IMR-90 (cell line): Measurements from ENCODE around the gene KCTD4. TPM values are rescaled to one million over a fixed set of nuclear protein-coding genes. Genes with fewer than 3 reads are reported as not detected.

Source experiments
- ATAC-seq: fragments of 200-7000 bp; cut with Tn5 transposase; 2 replicates; pipeline ENCODE4 v1.9.1; 2020; ENCODE audit warnings: low read depth, mild to moderate bottlenecking, moderate library complexity
- BruUV-seq: library from RNA; stranded (reverse); fragments of 400-500 nt; replicated peaks from 2 replicates; lab custom pipeline; 2021; lab: Mats Ljungman, UMichigan
- CTCF ChIA-PET: fragments of 300-600 bp; formaldehyde crosslinking; extraction: SDS; loops from one replicate; lab custom pipeline; 2021; ENCODE audit warnings: antibody characterized with exemption; lab: Yijun Ruan, JAX
- POLR2A ChIA-PET: fragments of 300-600 bp; sonication (Branson Sonifier 250); formaldehyde crosslinking; loops from one replicate; lab custom pipeline; 2022; ENCODE audit warnings: antibody characterized with exemption; ENCODE audit not compliant: unreplicated experiment; lab: Charles Lee
- DNase-seq: peaks from one replicate; pipeline ENCODE4 v3.0.0; 2013
- H2AFZ ChIP-seq: replicated peaks from 2 replicates; pipeline ENCODE3; 2013; ENCODE audit warnings: low read length, mild to moderate bottlenecking; ENCODE audit not compliant: poor library complexity
- H2AK5ac ChIP-seq: 2 replicates; pipeline ENCODE4 v1.6.1; 2013; ENCODE audit warnings: low read depth, low read length, inconsistent platforms
- H2AK9ac ChIP-seq: replicated peaks from 2 replicates; pipeline ENCODE3; 2013; ENCODE audit warnings: mild to moderate bottlenecking, low read depth, low read length, moderate library complexity; ENCODE audit not compliant: poor library complexity
- H2BK120ac ChIP-seq: 2 replicates; pipeline ENCODE4 v1.6.1; 2013; ENCODE audit warnings: low read depth, low read length, inconsistent platforms
- H2BK15ac ChIP-seq: 3 replicates; pipeline ENCODE4 v1.6.1; 2013; ENCODE audit warnings: low read depth, low read length, inconsistent platforms
- H2BK20ac ChIP-seq: 2 replicates; pipeline ENCODE4 v1.6.1; 2013; ENCODE audit warnings: low read depth, mild to moderate bottlenecking, inconsistent platforms, low read length, moderate library complexity
- H2BK5ac ChIP-seq: 2 replicates; pipeline ENCODE4 v1.6.1; 2013; ENCODE audit warnings: mild to moderate bottlenecking, low read depth, low read length, inconsistent platforms; ENCODE audit not compliant: poor library complexity, severe bottlenecking
- H3K14ac ChIP-seq: replicated peaks from 2 replicates; pipeline ENCODE4 v1.6.1; 2013; ENCODE audit warnings: low read depth, low read length, inconsistent platforms
- H3K18ac ChIP-seq: 2 replicates; pipeline ENCODE4 v1.6.1; 2013; ENCODE audit warnings: low read depth, low read length, control low read depth
- H3K23ac ChIP-seq: 2 replicates; pipeline ENCODE4 v1.6.1; 2013; ENCODE audit warnings: low read depth, low read length, inconsistent platforms
- H3K27ac ChIP-seq: 2 replicates; pipeline ENCODE4 v1.5.1; 2013; ENCODE audit warnings: mild to moderate bottlenecking, control low read depth, low read length; ENCODE audit not compliant: insufficient read depth
- H3K27me3 ChIP-seq: 2 replicates; pipeline ENCODE4 v1.6.1; 2013; ENCODE audit warnings: low read length; ENCODE audit not compliant: control insufficient read depth, insufficient read depth
- H3K36me3 ChIP-seq: 2 replicates; pipeline ENCODE4 v1.6.1; 2013; ENCODE audit warnings: low read length, mixed read lengths; ENCODE audit not compliant: control insufficient read depth, insufficient read depth
- H3K4ac ChIP-seq: 2 replicates; pipeline ENCODE4 v1.6.1; 2013; ENCODE audit warnings: low read depth, low read length, inconsistent platforms
- H3K4me1 ChIP-seq: 2 replicates; pipeline ENCODE4 v1.6.1; 2013; ENCODE audit warnings: low read length, mixed read lengths; ENCODE audit not compliant: control insufficient read depth, insufficient read depth
- H3K4me2 ChIP-seq: 2 replicates; pipeline ENCODE4 v1.6.1; 2013; ENCODE audit warnings: low read depth, mild to moderate bottlenecking, control low read depth, low read length, moderate library complexity
- H3K4me3 ChIP-seq: 2 replicates; pipeline ENCODE4 v1.5.1; 2013; ENCODE audit warnings: low read depth, mild to moderate bottlenecking, control low read depth, low read length, moderate library complexity; ENCODE audit not compliant: insufficient read depth
- H3K56ac ChIP-seq: 2 replicates; pipeline ENCODE4 v1.6.1; 2013; ENCODE audit warnings: low read length, inconsistent platforms; ENCODE audit not compliant: insufficient read depth; ENCODE audit errors: extremely low read depth
- H3K79me1 ChIP-seq, 2 experiments: 2 replicates each; pipeline ENCODE4 v1.6.1; 2013; ENCODE audit warnings: low read length in 2 of 2, inconsistent platforms in 1 of 2, low read depth in 1 of 2
- H3K9ac ChIP-seq: 2 replicates; pipeline ENCODE4 v1.6.1; 2013; ENCODE audit warnings: low read depth, low read length, control low read depth
- H3K9me1 ChIP-seq: 2 replicates; pipeline ENCODE4 v1.6.1; 2013; ENCODE audit warnings: low read length, inconsistent platforms; ENCODE audit not compliant: insufficient read depth
- H3K9me3 ChIP-seq: 2 replicates; pipeline ENCODE4 v1.6.1; 2013; ENCODE audit warnings: low read length; ENCODE audit not compliant: control insufficient read depth, insufficient read depth
- H4K20me1 ChIP-seq: 2 replicates; pipeline ENCODE4 v1.6.1; 2013; ENCODE audit warnings: low read length, inconsistent platforms; ENCODE audit not compliant: insufficient read depth
- H4K5ac ChIP-seq: 2 replicates; pipeline ENCODE4 v1.6.1; 2013; ENCODE audit warnings: mild to moderate bottlenecking, low read depth, low read length, control low read depth
- H4K8ac ChIP-seq, 2 experiments: 2 replicates each; pipeline ENCODE4 v1.6.1; 2013; ENCODE audit warnings: low read depth in 2 of 2, low read length in 2 of 2, control low read depth in 1 of 2, inconsistent platforms in 1 of 2
- H4K91ac ChIP-seq: 2 replicates; pipeline ENCODE4 v1.6.1; 2013; ENCODE audit warnings: low read depth, low read length, inconsistent platforms; ENCODE audit not compliant: insufficient read depth
- BHLHE40 ChIP-seq: fragments of 150-350 bp; IDR thresholded peaks from 2 replicates; pipeline ENCODE4 v1.6.1; 2016; ENCODE audit warnings: mild to moderate bottlenecking, low read depth, low read length
- CEBPB ChIP-seq: IDR thresholded peaks from 2 replicates; pipeline ENCODE4 v1.6.1; 2012; ENCODE audit warnings: low read depth, low read length, improper control_type of control experiment
- CHD1 ChIP-seq: IDR thresholded peaks from 2 replicates; pipeline ENCODE4 v1.6.1; 2012; ENCODE audit warnings: low read depth, low read length, improper control_type of control experiment
- FOS ChIP-seq: fragments of 150-350 bp; IDR thresholded peaks from 2 replicates; pipeline ENCODE4 v1.6.1; 2016; ENCODE audit warnings: low read depth, low read length
- MAFK ChIP-seq: IDR thresholded peaks from 2 replicates; pipeline ENCODE4 v1.6.1; 2012; ENCODE audit warnings: low read depth, low read length, improper control_type of control experiment
- MAZ ChIP-seq: IDR thresholded peaks from 2 replicates; pipeline ENCODE4 v1.6.1; 2012; ENCODE audit warnings: low read depth, mild to moderate bottlenecking, low read length, improper control_type of control experiment, moderate library complexity, borderline replicate concordance
- NFE2L2 ChIP-seq: fragments of 150-350 bp; IDR thresholded peaks from 2 replicates; pipeline ENCODE4 v1.6.1; 2016; ENCODE audit warnings: low read depth, mild to moderate bottlenecking, low read length
- POLR2A ChIP-seq: IDR thresholded peaks from 2 replicates; pipeline ENCODE4 v1.6.1; 2012; ENCODE audit warnings: mild to moderate bottlenecking, low read depth, low read length
- RAD21 ChIP-seq: IDR thresholded peaks from 2 replicates; pipeline ENCODE4 v1.6.1; 2012; ENCODE audit warnings: low read length, improper control_type of control experiment
- RCOR1 ChIP-seq: IDR thresholded peaks from 2 replicates; pipeline ENCODE4 v1.6.1; 2012; ENCODE audit warnings: mild to moderate bottlenecking, low read length, improper control_type of control experiment; ENCODE audit not compliant: insufficient replicate concordance
- RFX5 ChIP-seq: IDR thresholded peaks from 2 replicates; pipeline ENCODE4 v1.8.0; 2012; ENCODE audit warnings: low read depth, mild to moderate bottlenecking, low read length, moderate library complexity
- SMC3 ChIP-seq: fragments of 150-350 bp; IDR thresholded peaks from 2 replicates; pipeline ENCODE4 v1.6.1; 2016; ENCODE audit warnings: low read depth, mild to moderate bottlenecking, antibody characterized with exemption, low read length, moderate library complexity
- WGBS, 2 experiments: methylation state at CpG; one replicate each; pipeline versions ENCODE4 v1.1.5 to v1.1.7; 2013; ENCODE audit warnings: missing lambda C conversion rate in 2 of 2; ENCODE audit not compliant: insufficient read length in 1 of 2; ENCODE audit errors: extremely low coverage in 2 of 2; 5-methylcytosine and 5-hydroxymethylcytosine counted together
- dilution Hi-C: fragments of 300-500 bp; cut with HindIII; formaldehyde crosslinking; loops from one replicate; pipeline ENCODE4 v1.14.3; 2018; ENCODE audit warnings: low sequenced_read_pairs; ENCODE audit not compliant: unreplicated experiment
- in situ Hi-C: fragments of 300-500 bp; cut with MboI; formaldehyde crosslinking; loops from 3 replicates; pipeline ENCODE4 v1.14.3; 2019; ENCODE audit warnings: low sequenced_read_pairs, inconsistent platforms, mixed read lengths
- intact Hi-C: fragments of 100-400 bp; cut with micrococcal nuclease; formaldehyde crosslinking; loops from 2 replicates; pipeline ENCODE4 v1.10.0; 2022
- polyA plus RNA-seq, 3 experiments: library from polyadenylated mRNA; depleted of rRNA; stranded (reverse); fragments of >200 nt; gene quantifications; 2 replicates each; pipeline ENCODE4 v1.2.3, GENCODE V29; 2012; ENCODE audit warnings: low replicate concordance in 1 of 3
- total RNA-seq: library from RNA; depleted of rRNA; stranded (reverse); fragments of >200 nt; gene quantifications from 2 replicates; pipeline ENCODE4 v1.2.3, GENCODE V29; 2012
- TF ChIP-seq, protein P1 (sequence below): conservative IDR thresholded peaks from 2 replicates; pipeline ENCODE4 v1.5.1; 2012; ENCODE audit warnings: mild to moderate bottlenecking, low read depth, low read length, improper control_type of control experiment
- TF ChIP-seq, protein P2 (sequence below): fragments of 150-350 bp; IDR thresholded peaks from 2 replicates; pipeline ENCODE4 v1.6.1; 2016; ENCODE audit warnings: low read depth, mild to moderate bottlenecking, low read length, moderate library complexity, borderline replicate concordance
- TF ChIP-seq, protein P3 (sequence below): fragments of 150-350 bp; IDR thresholded peaks from 2 replicates; pipeline ENCODE4 v1.6.1; 2017; ENCODE audit warnings: mild to moderate bottlenecking, antibody characterized with exemption, low read length, low read depth

KCTD4 gene
- total and polyA plus RNA-seq, 2 of the 4 experiments (the other 2 are of a cell fraction), result 0.53 to 0.72 TPM

DNA sequence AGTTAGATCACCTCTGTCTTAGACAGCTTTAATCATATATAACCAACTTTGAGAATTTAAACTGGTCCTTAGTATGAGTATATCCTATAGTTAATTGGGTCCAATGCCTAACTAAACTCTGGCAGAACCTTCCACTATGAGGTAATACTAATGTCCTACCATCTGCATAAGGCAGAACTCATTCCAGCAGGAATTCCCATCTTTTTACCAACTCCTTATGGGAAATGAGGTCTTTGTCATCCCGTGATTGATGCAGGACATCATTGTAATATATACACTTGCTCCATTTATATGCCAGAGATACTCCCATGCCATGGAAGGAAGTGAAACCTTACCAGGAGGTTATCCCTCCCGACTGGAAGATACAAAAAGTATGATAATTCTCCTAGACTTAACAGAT lies 2.8 kb downstream of the KCTD4 start:
- no peak overlapping the region for H4K91ac ChIP-seq
- no peak overlapping the region for H2BK120ac ChIP-seq
- no peak overlapping the region for H4K5ac ChIP-seq
- H3K14ac ChIP-seq, result no peak overlapping the region
- H3K18ac ChIP-seq, result no peak overlapping the region
- ATAC-seq (no peak), DNase-seq (peak; percentile 39)
- H2BK20ac ChIP-seq, result no peak overlapping the region
- H3K9me3 ChIP-seq, result no peaks in the 10 kb centered on the region
- dilution Hi-C loops (no loop called here), intact Hi-C loops (loop anchor here (5.0 kb wide), 1 partner anchor 76 kb away; the partner anchor contains the start of gene GTF2F2), in situ Hi-C loops (no loop called here)
- H3K56ac ChIP-seq, result no peak overlapping the region
- WGBS, 2 experiments, result no CpG with 5 or more reads among the region's 2 CpGs
- peaks cover 22 to 51% of the 10 kb centered on the region in 2 experiments; a peak in 3 of 4 replicates for H3K79me1 ChIP-seq
- peak overlapping the region; percentile 22; the same call in 1 of the 2 replicates for H3K4me2 ChIP-seq
- H4K20me1 ChIP-seq, result no peaks in the 10 kb centered on the region
- H2AFZ ChIP-seq, result no peak overlapping the region
- H3K27me3 ChIP-seq, result no peaks in the 10 kb centered on the region
- no peak overlapping the region for H2BK15ac ChIP-seq
- H2BK5ac ChIP-seq, result no peak overlapping the region
- BruUV-seq, result no TSS peak
- ChIA-PET CTCF (no interaction called here), POLR2A (no interaction called here)
- H3K27ac ChIP-seq, result no peak overlapping the region
- H3K4me1 ChIP-seq, result peaks cover 7% of the 10 kb centered on the region
- H4K8ac ChIP-seq, result no peak overlapping the region
- TF ChIP-seq, protein P1, sequence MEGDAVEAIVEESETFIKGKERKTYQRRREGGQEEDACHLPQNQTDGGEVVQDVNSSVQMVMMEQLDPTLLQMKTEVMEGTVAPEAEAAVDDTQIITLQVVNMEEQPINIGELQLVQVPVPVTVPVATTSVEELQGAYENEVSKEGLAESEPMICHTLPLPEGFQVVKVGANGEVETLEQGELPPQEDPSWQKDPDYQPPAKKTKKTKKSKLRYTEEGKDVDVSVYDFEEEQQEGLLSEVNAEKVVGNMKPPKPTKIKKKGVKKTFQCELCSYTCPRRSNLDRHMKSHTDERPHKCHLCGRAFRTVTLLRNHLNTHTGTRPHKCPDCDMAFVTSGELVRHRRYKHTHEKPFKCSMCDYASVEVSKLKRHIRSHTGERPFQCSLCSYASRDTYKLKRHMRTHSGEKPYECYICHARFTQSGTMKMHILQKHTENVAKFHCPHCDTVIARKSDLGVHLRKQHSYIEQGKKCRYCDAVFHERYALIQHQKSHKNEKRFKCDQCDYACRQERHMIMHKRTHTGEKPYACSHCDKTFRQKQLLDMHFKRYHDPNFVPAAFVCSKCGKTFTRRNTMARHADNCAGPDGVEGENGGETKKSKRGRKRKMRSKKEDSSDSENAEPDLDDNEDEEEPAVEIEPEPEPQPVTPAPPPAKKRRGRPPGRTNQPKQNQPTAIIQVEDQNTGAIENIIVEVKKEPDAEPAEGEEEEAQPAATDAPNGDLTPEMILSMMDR, result no peak
- TF ChIP-seq POLR2A, result no peak
- no peak for TF ChIP-seq RCOR1
- TF ChIP-seq BHLHE40, result no peak
- TF ChIP-seq CHD1, result no peak
- no peak for TF ChIP-seq FOS
- no peak for TF ChIP-seq MAFK
- TF ChIP-seq SMC3, result no peak
- TF ChIP-seq, protein P2, sequence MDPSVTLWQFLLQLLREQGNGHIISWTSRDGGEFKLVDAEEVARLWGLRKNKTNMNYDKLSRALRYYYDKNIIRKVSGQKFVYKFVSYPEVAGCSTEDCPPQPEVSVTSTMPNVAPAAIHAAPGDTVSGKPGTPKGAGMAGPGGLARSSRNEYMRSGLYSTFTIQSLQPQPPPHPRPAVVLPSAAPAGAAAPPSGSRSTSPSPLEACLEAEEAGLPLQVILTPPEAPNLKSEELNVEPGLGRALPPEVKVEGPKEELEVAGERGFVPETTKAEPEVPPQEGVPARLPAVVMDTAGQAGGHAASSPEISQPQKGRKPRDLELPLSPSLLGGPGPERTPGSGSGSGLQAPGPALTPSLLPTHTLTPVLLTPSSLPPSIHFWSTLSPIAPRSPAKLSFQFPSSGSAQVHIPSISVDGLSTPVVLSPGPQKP, result no peak
- TF ChIP-seq RAD21, result no peak
- TF ChIP-seq CEBPB, result no peak
- TF ChIP-seq, protein P3, sequence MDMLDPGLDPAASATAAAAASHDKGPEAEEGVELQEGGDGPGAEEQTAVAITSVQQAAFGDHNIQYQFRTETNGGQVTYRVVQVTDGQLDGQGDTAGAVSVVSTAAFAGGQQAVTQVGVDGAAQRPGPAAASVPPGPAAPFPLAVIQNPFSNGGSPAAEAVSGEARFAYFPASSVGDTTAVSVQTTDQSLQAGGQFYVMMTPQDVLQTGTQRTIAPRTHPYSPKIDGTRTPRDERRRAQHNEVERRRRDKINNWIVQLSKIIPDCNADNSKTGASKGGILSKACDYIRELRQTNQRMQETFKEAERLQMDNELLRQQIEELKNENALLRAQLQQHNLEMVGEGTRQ, result no peak
- TF ChIP-seq NFE2L2, result no peak
- no peak for TF ChIP-seq RFX5
- no peak for TF ChIP-seq MAZ
- no peak overlapping the region for H3K4ac ChIP-seq
- no peak overlapping the region for H3K4me3 ChIP-seq
- no peak overlapping the region for H3K23ac ChIP-seq
- H3K36me3 ChIP-seq, result peaks cover 5% of the 10 kb centered on the region
- no peak overlapping the region for H3K9ac ChIP-seq
- peaks cover 11% of the 10 kb centered on the region for H3K9me1 ChIP-seq
- H2AK9ac ChIP-seq, result no peak overlapping the region
- no peak overlapping the region for H2AK5ac ChIP-seq
